Keratinocyte (primary cell): ENCODE data around the gene EEF1G. TPM values are rescaled to one million over a fixed set of nuclear protein-coding genes. Genes with fewer than 3 reads are reported as not detected.
"Not testable (repeated sequence)": the region's sequence is repeated elsewhere in the genome, so short reads cannot be mapped to it uniquely, and the experiment has no call there.

Experiments used
- DNase-seq: peaks from one replicate; pipeline ENCODE4 v3.0.0-alpha.2; 2011; ENCODE audit warnings: low read depth, missing footprints, low spot score
- FAIRE-seq: peaks from 2 replicates; lab custom pipeline; 2011; peaks lifted over from hg19 to GRCh38; lab: Jason Lieb, UNC
- H2AFZ ChIP-seq: 2 replicates; pipeline ENCODE4 v1.6.0; 2012; ENCODE audit warnings: low read length, control low read depth, inconsistent platforms; ENCODE audit not compliant: control insufficient read depth
- H3K27ac ChIP-seq: 2 replicates; pipeline ENCODE4 v1.5.1; 2011; ENCODE audit warnings: low read length; ENCODE audit not compliant: control insufficient read depth, insufficient read depth
- H3K27me3 ChIP-seq: 3 replicates; pipeline ENCODE4 v1.6.0; 2011; ENCODE audit warnings: low read length; ENCODE audit not compliant: control insufficient read depth, insufficient read depth; ENCODE audit errors: extremely low read depth
- H3K36me3 ChIP-seq, 2 experiments: 2 replicates in 1 of 2; 3 replicates in 1 of 2; pipeline ENCODE4 v1.5.1; 2011; ENCODE audit warnings: low read length in 2 of 2, mild to moderate bottlenecking in 1 of 2; ENCODE audit not compliant: control insufficient read depth in 2 of 2, insufficient read depth in 2 of 2; ENCODE audit errors: extremely low read depth in 1 of 2
- H3K4me1 ChIP-seq: 3 replicates; pipeline ENCODE4 v1.5.1; 2011; ENCODE audit warnings: low read length; ENCODE audit not compliant: control insufficient read depth, insufficient read depth; ENCODE audit errors: extremely low read depth
- H3K4me2 ChIP-seq: 3 replicates; pipeline ENCODE4 v1.6.0; 2011; ENCODE audit warnings: low read depth, low read length; ENCODE audit not compliant: control insufficient read depth, insufficient read depth; ENCODE audit errors: extremely low read depth
- H3K4me3 ChIP-seq, 3 experiments: fragments of 200-600 bp in 1 of 3; sonication (generic) in 1 of 3; 2 replicates in 2 of 3; 3 replicates in 1 of 3; pipeline ENCODE4 v1.5.1; 2011 to 2016; ENCODE audit warnings: low read length in 3 of 3, mild to moderate bottlenecking in 3 of 3, control low read depth in 2 of 3, inconsistent platforms in 1 of 3, low read depth in 1 of 3, mixed read lengths in 1 of 3, mixed run types in 1 of 3, moderate library complexity in 1 of 3; ENCODE audit not compliant: control insufficient read depth in 2 of 3, insufficient read depth in 2 of 3; ENCODE audit errors: extremely low read depth in 1 of 3
- H3K79me2 ChIP-seq: 2 replicates; pipeline ENCODE4 v1.6.0; 2012; ENCODE audit warnings: low read length; ENCODE audit not compliant: control insufficient read depth, insufficient read depth
- H3K9ac ChIP-seq: 3 replicates; pipeline ENCODE4 v1.6.0; 2011; ENCODE audit warnings: low read length; ENCODE audit not compliant: control insufficient read depth, insufficient read depth; ENCODE audit errors: extremely low read depth
- H3K9me1 ChIP-seq: 3 replicates; pipeline ENCODE4 v1.6.0; 2011; ENCODE audit warnings: low read length; ENCODE audit not compliant: control insufficient read depth, insufficient read depth; ENCODE audit errors: extremely low read depth
- H3K9me3 ChIP-seq: 2 replicates; pipeline ENCODE4 v1.5.1; 2012; ENCODE audit warnings: low read depth, low read length; ENCODE audit not compliant: control insufficient read depth
- H4K20me1 ChIP-seq: 3 replicates; pipeline ENCODE4 v1.6.0; 2011; ENCODE audit warnings: low read length; ENCODE audit not compliant: control insufficient read depth, insufficient read depth; ENCODE audit errors: extremely low read depth
- CTCF ChIP-seq, 3 experiments: IDR thresholded peaks in 1 of 3; conservative IDR thresholded peaks in 1 of 3; optimal IDR thresholded peaks in 1 of 3; 2 replicates in 2 of 3; 3 replicates in 1 of 3; pipeline versions ENCODE3 to v1.5.1; 2011; ENCODE audit warnings: low read length in 3 of 3, mild to moderate bottlenecking in 3 of 3, moderate library complexity in 2 of 3, control low read depth in 1 of 3, inconsistent platforms in 1 of 3; ENCODE audit not compliant: insufficient read depth in 2 of 3; ENCODE audit errors: extremely low read depth in 1 of 3
- EZH2 ChIP-seq: IDR thresholded peaks from one replicate; pipeline ENCODE4 v1.6.1; 2012; ENCODE audit warnings: inconsistent platforms, mild to moderate bottlenecking, low read length, moderate library complexity
- dilution Hi-C: fragments of 300-500 bp; cut with MboI; formaldehyde crosslinking; loops from one replicate; pipeline ENCODE4 v1.7.0; 2020; ENCODE audit warnings: low sequenced_read_pairs; ENCODE audit not compliant: extremely low pct_ligation_motif_present
- polyA plus RNA-seq, 5 experiments: library from polyadenylated mRNA; depleted of rRNA in 3 of 5; stranded (reverse) in 3 of 5; stranded (forward) in 1 of 5; unstranded in 1 of 5; fragments of >200 nt; gene quantifications; 1 replicate in 1 of 5; 2 replicates in 3 of 5; 3 replicates in 1 of 5; pipeline versions ENCODE4 v1.2.1 to v1.2.3, GENCODE V29; 2011 to 2012; ENCODE audit warnings: missing spikeins in 2 of 5, low read depth in 1 of 5, low replicate concordance in 1 of 5

EEF1G gene
- polyA plus RNA-seq, 1 donor (not counting 4 experiments of a cell fraction or from before 2014, with no cell fraction given) = 1,735 TPM

DNA sequence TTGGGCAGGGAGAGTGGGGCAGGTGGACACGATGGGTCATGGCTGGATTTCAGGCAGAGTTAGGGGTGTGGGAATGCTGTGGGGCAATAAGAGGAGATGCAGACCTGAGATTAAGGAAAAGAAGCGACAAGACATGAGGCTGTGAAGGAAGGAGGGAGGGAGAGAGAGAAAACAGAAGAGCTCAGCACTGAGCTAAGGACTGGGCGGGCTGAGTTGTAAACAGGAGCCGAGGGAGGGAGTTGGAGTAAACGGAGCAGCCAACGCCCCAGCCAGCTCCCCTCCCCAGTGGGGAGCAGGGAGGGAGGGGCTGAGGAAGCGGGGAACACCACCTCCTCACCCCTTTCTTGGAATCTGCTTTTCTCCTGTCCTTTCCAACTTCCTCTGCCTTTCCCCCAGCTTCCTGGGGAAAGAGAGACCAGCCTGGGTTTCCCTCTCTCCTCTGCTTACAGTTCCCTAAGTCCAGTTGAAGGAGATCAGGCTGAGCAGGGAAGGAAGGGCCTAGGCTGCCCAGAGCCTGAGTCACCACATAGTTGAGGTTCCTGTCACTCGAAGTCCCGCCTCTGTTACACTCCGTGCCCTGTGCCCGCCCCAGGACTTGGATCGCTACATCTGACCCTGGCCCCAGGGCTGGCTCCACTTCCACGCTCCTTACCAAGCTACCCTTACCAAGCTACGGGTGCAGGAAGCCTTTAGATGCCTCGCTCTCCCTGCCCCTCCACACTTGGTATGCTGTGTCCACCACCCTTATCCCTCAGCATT lies 20.4 kb downstream of the EEF1G start:
- H3K36me3 ChIP-seq = peaks cover 0 to 4% of the 10 kb centered on the region in 2 experiments
- peaks cover 81% of the 10 kb centered on the region for H3K4me1 ChIP-seq
- peak overlapping the region; percentile 96 for H3K4me2 ChIP-seq
- H3K4me3 ChIP-seq = peak overlapping the region; percentile 3 to 65 (median 50)
- peaks cover 2% of the 10 kb centered on the region for H3K9me1 ChIP-seq
- peak overlapping the region; percentile 97 for H3K27ac ChIP-seq
- FAIRE-seq (peak; percentile 65), DNase-seq (no peak)
- H3K27me3 ChIP-seq = no peaks in the 10 kb centered on the region
- no peaks in the 10 kb centered on the region for H3K79me2 ChIP-seq
- no peaks in the 10 kb centered on the region for H3K9me3 ChIP-seq
- H4K20me1 ChIP-seq = peaks cover 7% of the 10 kb centered on the region
- H2AFZ ChIP-seq = no peak overlapping the region
- dilution Hi-C loops = no loop called here
- H3K9ac ChIP-seq = peak overlapping the region; percentile 88
- no peak for TF ChIP-seq CTCF (optimal IDR thresholded peaks at IDR 0.05 in 1 of 3, IDR thresholded peaks at IDR 0.05 in 1 of 3, conservative IDR thresholded peaks at IDR 0.05 in 1 of 3; ENCODE audit: extremely low read depth in 1 of 3, insufficient read depth in 2 of 3, low read length in 3 of 3)
- TF ChIP-seq EZH2 = no peak

DNA sequence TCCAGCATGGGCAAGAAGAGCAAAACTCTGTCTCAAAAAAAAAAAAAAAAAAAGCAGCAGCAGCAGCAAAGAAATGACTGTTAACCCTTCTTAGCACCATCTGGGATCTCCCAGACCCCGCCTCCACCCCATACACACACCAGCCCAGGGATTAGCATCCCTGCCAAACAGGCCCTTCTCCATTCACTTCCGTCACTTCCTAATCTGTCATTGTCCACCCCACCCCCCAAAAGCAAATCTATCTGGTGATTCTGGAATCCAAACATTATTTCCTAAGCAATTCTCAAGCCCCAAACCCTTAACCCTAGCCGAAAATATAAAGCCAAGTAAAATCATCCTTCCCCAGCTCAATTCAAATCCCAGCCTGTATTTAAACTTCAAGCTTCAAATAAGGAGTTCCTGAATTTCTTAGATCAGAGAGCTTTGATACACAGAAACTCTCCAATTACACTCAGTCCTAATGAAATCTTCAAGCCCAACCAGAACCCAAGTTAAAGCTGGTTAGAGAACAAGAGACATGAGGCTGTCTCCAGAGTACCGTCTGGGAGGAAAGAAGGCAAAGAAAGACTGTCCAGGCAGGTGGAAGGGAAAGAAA lies 21.1 kb downstream of the EEF1G start:
- no peaks in the 10 kb centered on the region for H3K27me3 ChIP-seq
- H3K4me2 ChIP-seq = peak overlapping the region; percentile 96
- peak overlapping the region in 2 of 3 experiments; percentile 50 to 65 for H3K4me3 ChIP-seq
- H3K9me3 ChIP-seq = no peaks in the 10 kb centered on the region
- no peak for FAIRE-seq
- H3K27ac ChIP-seq = peak overlapping the region; percentile 97
- TF ChIP-seq CTCF (optimal IDR thresholded peaks at IDR 0.05 in 1 of 3, IDR thresholded peaks at IDR 0.05 in 1 of 3, conservative IDR thresholded peaks at IDR 0.05 in 1 of 3; ENCODE audit: extremely low read depth in 1 of 3, insufficient read depth in 2 of 3, low read length in 3 of 3) (no peak), EZH2 (no peak)
- H4K20me1 ChIP-seq = peaks cover 7% of the 10 kb centered on the region
- dilution Hi-C loops = no loop called here
- H3K9me1 ChIP-seq = peaks cover 2% of the 10 kb centered on the region
- H3K4me1 ChIP-seq = peaks cover 79% of the 10 kb centered on the region
- no peaks in the 10 kb centered on the region for H3K79me2 ChIP-seq
- H3K36me3 ChIP-seq = peaks cover 0 to 4% of the 10 kb centered on the region in 2 experiments
- H3K9ac ChIP-seq = peak overlapping the region; percentile 88
- no peak for DNase-seq
- H2AFZ ChIP-seq = no peak overlapping the region

DNA sequence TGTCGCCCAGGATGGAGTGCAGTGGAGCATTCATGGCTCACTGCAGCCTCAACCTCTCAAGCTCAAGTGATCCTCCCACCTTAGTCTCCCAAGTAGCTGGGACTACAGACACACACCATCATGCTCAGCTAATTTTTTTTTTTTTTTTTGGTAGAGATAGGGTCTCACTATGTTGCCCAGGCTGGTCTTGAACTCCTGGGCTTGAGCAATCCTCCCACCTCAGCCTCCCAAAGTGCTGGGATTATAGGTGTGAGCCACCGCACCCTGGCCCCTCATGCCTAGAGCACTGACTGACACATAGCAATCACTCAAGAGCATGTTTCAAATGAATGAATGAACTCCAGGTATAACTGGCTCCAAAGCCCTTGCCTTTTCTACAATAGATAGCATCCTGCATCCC lies 23.2 kb downstream of the EEF1G start:
- H3K36me3 ChIP-seq, H3K27me3 ChIP-seq, H3K9ac ChIP-seq, H3K27ac ChIP-seq, H3K9me3 ChIP-seq, H3K9me1 ChIP-seq, H4K20me1 ChIP-seq, FAIRE-seq, H3K4me3 ChIP-seq, H2AFZ ChIP-seq, dilution Hi-C loops, H3K4me2 ChIP-seq, DNase-seq: not testable (repeated sequence)
- H3K4me1 ChIP-seq = peaks cover 59% of the 10 kb centered on the region
- peaks cover 11% of the 10 kb centered on the region for H3K79me2 ChIP-seq
